Hematopoietic multipotent progenitor cell treated with erythropoietin and hydrocortisone succinate and interleukin-3 and kit ligand, for 15 days (in vitro differentiated cells): ENCODE results near the gene CERKL.

Experiments used
- DNase-seq: peaks from one replicate; pipeline ENCODE4 v3.0.0-alpha.2; 2015; ENCODE audit warnings: low spot score

Gene CERKL

DNA sequence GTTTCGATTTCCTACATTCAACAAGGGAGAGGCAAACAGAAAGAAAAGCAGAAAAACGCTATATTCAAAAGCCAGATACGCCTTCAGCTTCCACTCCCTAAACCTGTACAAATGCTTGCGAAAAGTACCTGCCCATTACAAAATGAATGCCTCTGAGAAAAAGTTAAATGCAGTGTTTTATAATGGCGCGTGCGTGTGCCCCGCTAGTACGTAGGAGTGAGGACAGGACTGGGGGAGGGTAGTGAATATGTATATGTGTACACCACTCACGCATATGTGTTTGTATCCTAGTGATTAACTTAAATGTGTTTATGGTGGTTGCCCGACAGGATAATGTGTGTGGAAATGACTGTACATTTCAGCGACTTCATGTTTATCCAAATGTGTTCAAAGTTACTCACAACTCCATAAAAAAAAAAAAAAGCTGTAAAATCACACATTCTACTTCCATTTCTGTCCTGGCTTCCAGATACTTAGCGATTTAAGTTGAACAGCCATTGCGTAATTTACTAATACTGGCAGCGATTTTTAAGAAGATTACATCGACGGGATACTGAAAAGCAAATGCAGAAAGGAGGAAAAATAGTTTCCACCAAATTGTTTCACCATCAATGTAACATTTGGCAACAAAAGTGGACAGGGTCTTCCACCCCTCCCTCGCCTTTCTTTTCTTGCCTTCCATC, 22.1 kb upstream of the CERKL start:
- no peak for DNase-seq

DNA sequence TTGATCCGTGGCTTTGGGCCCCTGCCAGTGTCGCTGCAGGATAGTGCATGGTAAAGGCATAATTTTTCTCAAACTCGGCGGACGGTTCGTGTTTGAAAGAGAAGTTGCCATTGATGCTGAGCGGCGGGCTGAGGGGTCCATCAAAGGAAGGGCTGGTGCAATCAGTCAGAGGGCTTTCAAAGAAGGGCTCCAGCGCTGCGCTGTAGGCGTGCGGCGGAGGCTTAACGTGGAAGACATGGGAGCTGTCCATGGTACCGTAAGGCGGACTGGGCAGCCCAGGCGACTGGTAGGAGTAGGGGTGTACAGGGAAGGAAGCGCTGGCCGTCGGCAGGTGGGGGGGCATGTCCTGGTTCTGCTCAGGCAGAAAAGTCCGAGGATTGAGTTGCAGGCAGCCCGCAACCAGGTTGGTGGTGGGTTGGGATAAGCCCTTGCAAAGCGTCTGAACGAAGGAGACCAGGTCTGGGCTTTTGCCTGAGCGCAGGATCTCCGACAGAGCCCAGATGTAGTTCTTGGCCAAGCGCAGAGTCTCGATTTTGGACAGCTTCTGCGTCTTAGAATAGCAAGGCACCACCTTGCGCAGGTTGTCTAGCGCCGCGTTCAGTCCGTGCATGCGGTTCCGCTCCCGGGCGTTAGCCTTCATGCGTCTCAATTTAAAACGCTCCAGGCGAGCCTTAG, 21.1 kb upstream of the CERKL start:
- DNase-seq = no peak

DNA sequence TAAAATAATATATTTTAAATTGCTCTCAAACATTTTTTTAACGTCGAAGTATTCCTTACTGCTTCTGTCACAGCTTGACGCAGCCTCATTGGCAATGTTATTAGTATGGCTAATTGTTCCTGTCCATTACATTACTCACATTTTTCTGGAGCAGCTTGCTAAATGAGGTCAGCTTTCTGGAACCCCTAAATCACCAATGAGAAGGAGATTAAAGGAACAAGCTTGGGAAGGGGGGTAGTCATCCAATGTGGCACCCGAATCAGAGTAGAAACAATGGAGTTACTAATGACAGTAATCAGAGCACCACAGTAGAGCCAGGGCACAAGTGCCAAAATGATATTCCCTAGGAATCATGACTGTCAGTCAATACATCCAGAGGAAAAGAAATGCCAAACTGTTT, 18.3 kb upstream of the CERKL start:
- no peak for DNase-seq

DNA sequence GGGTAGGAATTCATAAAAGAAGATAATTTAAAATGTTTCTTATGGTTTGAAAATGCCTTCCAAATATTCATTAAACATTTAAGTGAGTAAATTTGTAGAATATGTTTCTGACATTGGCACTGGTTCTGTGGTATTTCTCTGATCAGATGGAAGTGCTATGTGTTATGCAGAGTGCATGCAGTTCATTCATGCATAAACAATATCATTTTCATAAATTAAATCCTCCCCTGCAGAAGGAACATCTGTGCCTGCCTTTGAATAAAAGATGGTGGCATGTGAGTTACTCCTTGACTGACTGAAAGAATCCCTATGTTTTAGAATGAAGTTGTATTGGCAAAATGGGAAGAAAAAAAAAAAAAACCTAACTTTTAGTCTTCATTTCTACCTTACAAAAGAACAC, 17.6 kb upstream of the CERKL start:
- no peak for DNase-seq

DNA sequence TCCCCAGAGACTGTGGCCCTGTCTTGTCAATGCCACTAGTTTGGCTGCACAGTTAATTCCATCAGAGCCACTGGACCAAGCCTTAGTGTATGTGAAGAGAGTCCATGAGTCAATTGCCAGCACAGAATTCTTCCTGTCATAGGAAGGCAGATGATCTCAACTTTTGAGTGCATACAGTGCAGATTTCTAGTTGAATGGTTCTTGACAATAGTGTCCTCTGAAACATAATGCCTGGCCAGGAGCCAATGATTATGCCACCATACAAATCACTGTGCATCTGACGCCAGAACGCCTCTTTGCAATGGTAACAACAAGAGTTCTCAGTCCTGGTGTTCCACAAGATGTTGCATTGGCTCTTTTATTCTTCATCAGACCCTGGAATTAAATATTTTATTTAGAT, 16.3 kb upstream of the CERKL start:
- DNase-seq = no peak

DNA sequence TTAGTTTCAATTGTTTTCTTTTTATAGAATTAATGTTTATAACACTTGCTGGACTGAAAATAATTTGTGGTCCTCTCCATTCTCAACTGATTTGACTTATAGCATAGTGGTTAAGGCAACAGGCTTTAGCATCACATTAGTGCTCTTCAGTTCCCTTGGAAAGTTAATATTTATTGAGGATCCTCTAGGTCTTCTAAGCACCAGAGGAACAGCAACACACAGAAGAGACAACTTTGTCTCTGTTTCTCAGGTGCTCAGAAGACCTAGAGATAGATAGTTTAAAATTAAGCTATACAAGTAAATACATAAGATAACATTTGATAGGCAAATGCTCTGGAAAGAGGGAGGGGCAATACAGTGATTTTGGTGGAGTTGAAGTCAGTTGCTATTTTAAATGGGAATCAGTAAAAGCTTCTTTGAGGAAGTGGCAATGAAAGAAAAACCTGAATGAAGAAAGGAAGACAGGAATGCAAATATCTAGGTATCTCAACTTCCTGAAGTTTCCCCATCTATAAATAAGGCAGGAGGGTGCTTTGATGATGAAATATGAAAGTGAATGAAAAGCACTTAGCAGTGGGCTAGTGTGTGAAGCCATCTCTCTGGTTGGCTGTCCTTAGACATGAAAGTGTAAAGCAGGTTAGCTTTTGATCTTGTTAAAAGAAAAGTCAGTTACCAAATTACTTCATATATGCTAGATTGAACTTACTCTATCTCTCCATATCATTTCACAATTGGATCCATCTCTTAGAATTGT, 15.5 kb upstream of the CERKL start:
- no peak for DNase-seq

DNA sequence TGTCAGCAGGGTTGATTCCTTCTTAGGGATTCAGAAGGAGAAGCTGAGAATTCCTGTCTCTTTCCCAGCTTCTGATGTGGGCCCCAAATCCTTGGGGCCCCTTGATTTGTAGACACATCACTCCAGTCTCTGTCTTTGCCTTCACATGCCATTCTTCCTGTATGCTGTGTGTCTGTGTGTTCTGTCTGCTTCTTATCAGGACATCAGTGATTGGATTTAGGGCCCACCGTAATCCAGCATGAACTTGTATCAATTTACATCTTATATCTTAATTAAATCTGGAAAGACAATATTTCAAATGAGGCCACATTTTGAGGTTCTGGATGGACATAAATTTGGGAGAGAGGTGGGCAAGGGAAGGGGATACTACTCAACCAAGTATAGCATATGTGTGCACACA, 13.7 kb upstream of the CERKL start:
- DNase-seq = no peak

DNA sequence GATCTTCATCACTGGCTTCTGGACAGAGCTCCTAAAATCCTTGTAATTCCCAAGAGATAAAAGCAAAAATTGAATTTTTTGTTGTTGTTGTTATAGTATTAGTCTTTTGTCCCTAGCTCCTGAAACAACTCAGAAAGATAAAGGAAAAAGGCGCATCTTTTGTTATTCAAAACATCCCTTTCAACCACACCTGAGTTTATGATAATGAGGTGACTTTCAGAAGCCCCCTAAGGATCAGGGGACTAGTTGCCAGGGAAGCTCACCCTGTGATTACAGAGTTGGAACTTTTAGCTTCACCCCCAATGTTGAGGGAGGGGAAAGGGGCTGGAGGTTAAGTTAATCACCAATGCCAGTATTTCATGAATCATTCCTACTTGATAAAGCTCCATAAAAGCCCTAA, 10.3 kb upstream of the CERKL start:
- no peak for DNase-seq

DNA sequence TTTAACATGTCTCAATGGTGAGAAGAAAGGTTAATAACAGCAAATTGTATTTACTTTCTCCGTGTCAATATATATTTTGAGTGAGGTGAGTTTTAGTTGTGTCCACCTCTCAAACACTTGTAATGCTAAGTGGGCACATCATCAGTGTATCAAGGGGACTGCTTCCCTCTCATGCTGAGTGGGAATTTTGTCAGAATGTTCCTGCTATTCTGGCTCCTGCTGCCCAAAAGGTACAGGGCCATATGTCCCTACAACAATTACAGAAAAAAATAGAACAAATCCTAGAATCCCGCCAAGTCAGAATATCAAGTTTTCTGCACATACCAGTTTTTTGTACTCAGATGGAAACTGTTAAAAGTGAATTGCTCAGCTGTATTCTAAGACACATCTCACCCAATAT, 5.4 kb upstream of the CERKL start:
- DNase-seq = no peak

DNA sequence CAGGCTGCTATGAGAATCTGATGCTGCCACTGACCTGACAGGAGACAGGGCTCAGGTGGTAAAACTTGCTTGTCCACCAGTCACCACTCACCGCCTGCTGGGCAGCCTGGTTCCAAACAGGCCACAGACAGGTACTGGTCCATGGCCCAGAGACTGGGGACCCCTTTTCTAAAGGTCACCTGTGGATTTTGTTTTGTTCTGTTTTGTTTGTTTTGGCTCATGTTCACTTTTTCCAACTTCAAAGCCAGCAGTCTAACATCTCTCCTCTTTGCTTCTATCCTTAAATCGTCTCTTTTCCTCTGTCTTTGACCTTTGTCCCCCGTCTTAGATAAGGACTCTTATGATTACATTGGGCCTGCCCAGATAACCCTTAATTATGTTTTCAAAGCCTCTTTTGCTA, 3.3 kb upstream of the CERKL start:
- DNase-seq = no peak

DNA sequence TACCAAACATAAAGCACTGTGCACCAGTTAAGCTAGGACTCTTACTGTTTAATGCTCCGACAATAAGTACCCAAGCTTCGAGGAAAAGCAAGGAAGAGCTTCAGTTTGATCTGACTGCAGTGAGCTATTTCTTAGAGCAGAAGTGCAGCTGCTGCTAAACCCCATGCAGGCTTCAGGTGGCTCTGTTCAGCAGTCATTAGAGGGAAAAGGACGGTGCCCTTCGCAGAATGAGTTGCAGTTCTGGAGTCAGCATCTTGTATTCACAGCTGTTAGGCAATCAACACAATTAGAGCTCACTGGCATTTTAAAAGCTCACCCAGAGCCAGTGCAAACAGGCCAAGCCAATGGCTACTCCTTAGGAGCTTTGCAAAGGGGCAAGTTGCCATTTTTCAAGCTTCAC, 1.5 kb upstream of the CERKL start:
- DNase-seq = no peak

DNA sequence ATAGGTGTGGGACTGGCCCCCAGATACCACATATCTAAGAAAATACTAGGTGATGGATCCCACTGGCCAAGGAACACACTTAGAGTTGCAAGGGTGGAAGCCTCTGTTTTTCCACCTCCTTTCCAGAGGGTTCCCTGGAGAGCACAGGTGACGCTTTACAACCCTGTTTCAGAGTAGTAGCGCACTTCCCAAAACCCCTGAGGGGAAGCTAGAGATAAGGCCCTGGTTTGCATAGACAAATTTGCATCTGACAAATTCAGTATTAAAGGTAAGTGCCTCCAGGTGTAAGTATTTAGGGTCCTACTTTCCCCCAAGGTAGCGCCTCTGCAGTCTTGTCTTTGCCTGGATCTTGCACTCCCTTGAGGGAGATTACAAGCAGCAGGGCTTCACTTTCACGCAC, 474 bp upstream of the CERKL start:
- DNase-seq = no peak

DNA sequence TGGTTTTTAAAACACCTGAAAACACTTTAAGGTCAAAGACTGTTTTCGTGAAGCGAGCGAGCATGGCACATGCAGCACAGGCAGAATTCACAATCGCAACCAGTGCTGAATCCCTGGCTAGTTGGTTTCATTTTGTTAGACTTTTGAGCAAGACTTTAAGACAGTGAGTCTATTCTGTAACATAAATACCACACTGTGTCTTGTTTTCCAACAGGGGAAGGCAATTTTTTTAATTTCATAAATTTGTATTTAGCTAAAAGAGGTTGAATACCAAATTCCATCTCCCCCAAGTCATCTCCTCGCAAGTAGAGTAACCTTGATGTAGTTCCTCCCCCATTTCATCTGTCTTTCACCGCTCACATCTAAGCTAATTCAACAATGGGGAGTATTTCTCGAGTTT, 1.4 kb downstream of the CERKL start:
- DNase-seq = no peak

DNA sequence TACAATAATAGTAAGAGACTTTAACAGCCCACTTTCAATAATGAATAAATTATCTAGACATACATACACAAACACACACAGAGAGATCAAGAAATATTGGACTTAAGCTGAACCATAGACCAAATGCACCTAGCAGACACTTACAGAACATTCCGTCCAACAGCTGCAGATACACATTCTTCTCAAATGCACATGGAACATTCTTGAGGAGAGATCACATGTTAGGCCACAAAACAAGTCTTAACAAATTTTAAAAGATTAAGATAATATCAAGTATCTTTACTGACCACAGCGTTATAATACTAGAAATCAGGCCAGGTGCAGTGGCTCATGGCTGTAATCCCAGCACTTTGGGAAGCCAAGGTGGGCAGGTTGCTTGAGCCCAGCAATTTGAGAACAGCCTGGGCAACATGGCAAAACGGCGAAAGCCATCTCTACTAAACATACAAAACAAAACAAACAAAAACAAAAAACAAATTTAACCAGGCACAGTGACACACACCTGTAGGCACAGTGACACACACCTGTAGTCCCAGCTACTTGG, 7.4 kb downstream of the CERKL start:
- DNase-seq = no peak

DNA sequence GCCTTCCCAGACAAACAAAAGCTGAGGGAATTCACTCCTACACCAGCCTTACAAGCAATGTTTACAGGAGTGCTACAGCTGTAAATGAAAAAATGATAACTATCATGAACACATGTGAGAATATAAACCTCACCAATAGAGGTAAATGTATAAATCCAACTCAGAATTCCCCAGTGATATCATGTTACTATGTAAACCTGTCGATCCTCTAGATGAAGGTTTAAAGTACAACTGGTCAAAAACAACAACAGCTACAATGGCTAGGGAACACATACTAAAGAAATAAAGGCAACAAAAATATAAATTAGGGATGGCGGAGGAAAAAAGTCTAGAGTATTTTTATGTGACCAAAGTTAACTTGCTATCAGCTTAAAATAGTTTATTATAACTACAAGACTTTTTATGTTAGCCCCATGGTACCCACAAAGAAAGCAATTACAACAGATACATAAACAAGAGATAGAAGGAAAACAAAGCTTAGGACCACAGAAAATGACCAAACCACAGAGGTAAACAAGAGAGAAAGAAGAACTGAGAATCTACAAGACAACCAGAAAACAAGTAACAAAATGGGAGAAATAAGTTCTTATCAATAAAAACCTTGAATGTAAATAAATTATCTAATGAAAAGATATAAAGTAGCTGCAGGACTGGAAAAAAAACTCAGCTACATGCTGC, 8.3 kb downstream of the CERKL start:
- DNase-seq = no peak

DNA sequence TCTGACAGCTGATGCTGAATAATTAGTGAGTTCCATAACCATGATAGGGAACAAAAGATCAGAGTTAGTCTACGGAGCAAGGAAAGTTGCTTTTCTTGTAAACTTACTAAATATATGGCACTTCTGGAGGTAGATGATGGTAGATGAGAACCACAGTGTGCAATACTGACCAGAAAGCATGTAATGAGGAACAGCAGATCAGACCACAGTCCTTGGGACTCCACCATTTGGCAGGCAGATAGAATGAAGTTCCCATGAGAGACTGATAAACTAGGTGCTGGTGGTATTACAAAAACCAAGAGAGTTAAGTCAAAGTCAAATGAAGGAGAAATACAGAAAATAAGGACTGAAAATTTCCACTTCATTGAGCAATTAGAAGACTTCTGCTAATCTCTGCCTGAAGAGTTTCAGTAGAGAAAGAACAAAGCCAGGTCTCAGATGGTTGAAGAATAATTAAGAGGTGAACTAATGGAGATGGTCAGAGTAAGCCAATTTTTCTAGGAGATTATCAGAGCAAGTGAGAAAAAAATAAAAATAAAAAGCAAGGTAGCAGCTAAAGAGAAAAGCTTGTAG, 10.4 kb downstream of the CERKL start:
- no peak for DNase-seq

DNA sequence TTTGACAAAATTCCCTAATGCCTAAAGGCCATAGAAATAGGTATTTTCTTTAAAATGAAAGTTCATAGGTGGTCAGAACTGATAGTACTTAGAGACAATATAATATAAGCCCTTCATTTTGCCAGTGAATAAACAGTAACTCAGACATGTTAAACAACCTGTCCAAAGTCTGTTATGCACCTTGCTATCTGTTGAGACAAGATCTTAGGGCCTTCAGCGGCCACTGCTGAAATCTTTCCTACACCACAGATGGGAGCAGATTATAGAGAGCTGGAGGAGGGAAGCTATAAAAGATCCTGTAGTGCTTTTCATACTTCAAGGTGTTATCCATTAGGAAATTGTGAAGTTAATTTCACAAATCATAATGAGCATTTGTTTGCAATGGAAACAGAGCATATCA, 13.8 kb downstream of the CERKL start:
- no peak for DNase-seq

DNA sequence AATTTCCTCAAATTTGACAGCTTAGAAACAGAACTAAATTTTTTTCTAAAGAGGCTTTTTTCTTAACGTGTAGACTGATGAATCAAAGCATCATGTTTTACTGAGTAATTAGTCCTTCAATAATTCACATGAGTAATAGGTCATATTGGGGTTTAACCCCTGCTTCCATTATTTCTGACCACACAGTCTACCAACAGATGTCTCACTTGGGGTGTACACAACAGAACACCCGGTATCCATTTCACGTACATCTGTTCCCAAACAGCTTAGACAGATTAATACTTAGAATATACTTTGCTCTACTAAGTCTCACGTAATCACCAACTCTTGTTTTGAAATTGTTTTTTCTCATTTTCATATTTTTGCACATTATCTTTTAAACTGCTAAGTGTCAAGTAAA, 14.8 kb downstream of the CERKL start:
- DNase-seq = no peak

DNA sequence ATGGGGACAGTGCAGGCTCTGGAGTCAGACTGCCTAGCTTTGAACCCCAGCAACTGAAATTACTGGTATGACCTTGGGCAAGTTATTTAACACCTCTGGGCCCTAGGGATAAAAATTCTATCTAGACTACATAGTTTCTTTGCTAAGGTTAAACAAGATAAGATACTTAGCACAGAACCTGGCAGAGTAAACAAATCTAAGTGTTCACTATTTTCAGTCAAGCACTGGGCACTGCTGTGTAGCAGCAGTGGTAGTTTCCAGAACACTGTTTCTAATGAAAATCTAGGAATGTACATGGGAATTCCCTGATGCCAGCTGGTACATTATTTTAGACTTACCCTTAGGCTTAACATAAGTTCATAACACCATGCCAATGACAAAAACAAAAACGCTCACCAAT, 17.2 kb downstream of the CERKL start:
- DNase-seq = no peak

DNA sequence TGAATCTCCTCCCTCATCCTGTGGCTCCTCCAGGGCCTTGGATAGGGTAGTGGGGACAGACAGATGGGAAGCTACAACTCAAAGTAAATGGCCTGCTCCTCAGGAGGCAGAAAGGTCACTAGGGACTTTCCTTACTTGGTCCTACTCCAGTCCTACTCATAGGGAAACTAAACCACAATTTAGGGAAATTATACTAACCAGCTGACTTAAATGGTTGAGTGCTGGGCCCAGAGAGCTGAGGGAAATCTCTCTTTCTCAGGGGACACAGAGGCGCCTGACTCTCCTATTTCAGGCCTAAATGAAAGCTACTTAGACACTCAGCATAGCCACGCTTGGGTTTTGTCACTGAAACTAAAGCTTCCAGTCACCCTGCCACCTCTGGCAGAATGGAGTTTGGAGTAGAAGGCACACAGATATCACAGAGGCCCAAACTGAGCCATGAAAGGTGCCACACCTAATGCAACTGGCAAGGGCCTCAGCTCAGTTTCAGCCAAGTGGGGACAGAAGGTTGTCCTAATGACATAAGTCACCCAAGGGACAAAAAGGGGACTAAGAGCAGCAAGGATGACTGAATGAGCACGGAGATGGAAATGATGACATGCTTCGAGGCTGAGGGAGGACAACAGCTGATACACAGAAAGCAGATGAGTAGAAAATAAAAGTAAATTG, 24.0 kb downstream of the CERKL start:
- DNase-seq = no peak
